Lower lobe of right lung (tissue), 2 donors: ENCODE measurements around the gene MTFMT. TPM values are rescaled to one million over a fixed set of nuclear protein-coding genes. Genes with fewer than 3 reads are reported as not detected.

Source experiments
- ATAC-seq, 2 donors: fragments of 200-7000 bp; cut with Tn5 transposase; one replicate each; pipeline ENCODE4 v1.9.1; 2020 to 2022; ENCODE audit warnings: mild to moderate bottlenecking in 2 of 2, moderate library complexity in 2 of 2
- DNase-seq: peaks from one replicate; pipeline ENCODE4 v3.0.0-alpha.2; 2020
- H3K27ac ChIP-seq: fragments of 200-600 bp; one replicate; pipeline ENCODE4 v1.8.0; 2022
- H3K27me3 ChIP-seq: fragments of 200-600 bp; one replicate; pipeline ENCODE4 v1.8.0; 2022; ENCODE audit warnings: low read depth
- H3K36me3 ChIP-seq: fragments of 200-600 bp; one replicate; pipeline ENCODE4 v1.8.0; 2022; ENCODE audit warnings: mild to moderate bottlenecking
- H3K4me1 ChIP-seq: fragments of 200-600 bp; one replicate; pipeline ENCODE4 v1.8.0; 2022
- H3K4me3 ChIP-seq: fragments of 200-600 bp; one replicate; pipeline ENCODE4 v1.8.0; 2022; ENCODE audit warnings: mild to moderate bottlenecking
- H3K9me3 ChIP-seq: fragments of 200-600 bp; one replicate; pipeline ENCODE4 v1.8.0; 2022
- intact Hi-C: fragments of 100-400 bp; cut with DNase I; formaldehyde crosslinking; loops from one replicate; pipeline ENCODE4 v1.11.0; 2022
- total RNA-seq: library from RNA; stranded (reverse); fragmentation: NEBNext Ultra II Directional; extraction: Animal tissue kit (Norgen Biotek cat#: 25700); gene quantifications from one replicate; pipeline ENCODE4 v1.2.1, GENCODE V29; 2021
- TF ChIP-seq, protein P1 (sequence below): fragments of 200-600 bp; IDR thresholded peaks from one replicate; pipeline ENCODE4 v1.8.0; 2022; ENCODE audit warnings: antibody characterized with exemption, mild to moderate bottlenecking
- donor health status: DM: no; HTN: yes; CAD: no; lungs with severe emphysema.

MTFMT gene
- total RNA-seq, 1 donor from 2014 or later: 15.7 TPM

DNA sequence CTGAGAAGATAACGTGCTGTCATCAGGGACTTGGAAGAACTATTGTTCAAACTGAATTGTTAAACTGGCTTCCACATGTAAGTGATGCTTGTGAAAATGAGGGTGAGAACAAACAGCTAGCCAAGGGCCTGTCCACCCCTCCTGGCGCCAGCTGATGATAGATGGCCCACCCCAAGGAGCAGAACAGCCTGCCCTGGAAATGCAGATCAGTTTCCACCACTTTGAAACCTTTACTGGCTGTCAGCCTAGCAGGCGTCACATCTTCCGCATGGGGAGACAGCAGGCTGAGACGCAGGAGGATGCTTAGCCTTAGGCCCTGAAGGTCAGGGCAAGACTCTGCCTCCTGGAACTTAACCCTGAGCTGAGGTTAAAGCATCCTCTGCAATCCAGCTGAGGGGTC lies 9.4 kb upstream of the MTFMT start:
- DNase-seq (no peak), ATAC-seq (no peak)
- no peak overlapping the region for H3K27ac ChIP-seq
- H3K4me3 ChIP-seq: no peak overlapping the region
- no peaks in the 10 kb centered on the region for H3K27me3 ChIP-seq
- TF ChIP-seq, protein P1, sequence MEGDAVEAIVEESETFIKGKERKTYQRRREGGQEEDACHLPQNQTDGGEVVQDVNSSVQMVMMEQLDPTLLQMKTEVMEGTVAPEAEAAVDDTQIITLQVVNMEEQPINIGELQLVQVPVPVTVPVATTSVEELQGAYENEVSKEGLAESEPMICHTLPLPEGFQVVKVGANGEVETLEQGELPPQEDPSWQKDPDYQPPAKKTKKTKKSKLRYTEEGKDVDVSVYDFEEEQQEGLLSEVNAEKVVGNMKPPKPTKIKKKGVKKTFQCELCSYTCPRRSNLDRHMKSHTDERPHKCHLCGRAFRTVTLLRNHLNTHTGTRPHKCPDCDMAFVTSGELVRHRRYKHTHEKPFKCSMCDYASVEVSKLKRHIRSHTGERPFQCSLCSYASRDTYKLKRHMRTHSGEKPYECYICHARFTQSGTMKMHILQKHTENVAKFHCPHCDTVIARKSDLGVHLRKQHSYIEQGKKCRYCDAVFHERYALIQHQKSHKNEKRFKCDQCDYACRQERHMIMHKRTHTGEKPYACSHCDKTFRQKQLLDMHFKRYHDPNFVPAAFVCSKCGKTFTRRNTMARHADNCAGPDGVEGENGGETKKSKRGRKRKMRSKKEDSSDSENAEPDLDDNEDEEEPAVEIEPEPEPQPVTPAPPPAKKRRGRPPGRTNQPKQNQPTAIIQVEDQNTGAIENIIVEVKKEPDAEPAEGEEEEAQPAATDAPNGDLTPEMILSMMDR: no peak
- intact Hi-C loops: no loop called here
- H3K9me3 ChIP-seq: no peaks in the 10 kb centered on the region
- peaks cover 4% of the 10 kb centered on the region for H3K4me1 ChIP-seq
- H3K36me3 ChIP-seq: no peaks in the 10 kb centered on the region

DNA sequence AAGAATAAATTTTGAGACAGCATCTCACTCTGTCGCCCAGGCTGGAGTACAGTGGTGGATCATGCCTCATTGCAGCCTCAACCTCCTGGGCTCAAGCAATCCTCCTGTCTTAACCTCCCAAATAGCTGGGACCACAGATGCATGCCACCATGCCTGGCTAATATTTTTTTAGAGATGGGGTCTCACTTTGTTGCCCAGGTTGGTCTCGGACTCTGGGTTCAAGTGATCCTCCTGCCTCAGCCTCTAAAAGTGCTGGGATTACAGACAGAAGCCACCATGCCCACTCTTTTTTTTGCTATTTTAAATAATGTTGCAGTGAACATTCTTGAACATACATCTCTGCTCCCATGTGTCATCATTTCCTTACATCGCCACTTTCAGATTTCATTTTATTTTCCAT lies 9.0 kb upstream of the MTFMT start:
- no peaks in the 10 kb centered on the region for H3K9me3 ChIP-seq
- peaks cover 2% of the 10 kb centered on the region for H3K4me1 ChIP-seq
- intact Hi-C loops: no loop called here
- H3K4me3 ChIP-seq: no peak overlapping the region
- H3K27me3 ChIP-seq: no peaks in the 10 kb centered on the region
- H3K36me3 ChIP-seq: no peaks in the 10 kb centered on the region
- no peak for DNase-seq
- ATAC-seq: no peak
- no peak overlapping the region for H3K27ac ChIP-seq
- TF ChIP-seq, protein P1: no peak

GRCh38 chr15:65037309-65037708 lies 7.9 kb upstream of the MTFMT start:
- no peaks in the 10 kb centered on the region for H3K27me3 ChIP-seq
- ATAC-seq (no peak), DNase-seq (no peak)
- intact Hi-C loops: no loop called here
- TF ChIP-seq, protein P1: no peak
- H3K4me1 ChIP-seq: peaks cover 7% of the 10 kb centered on the region
- H3K4me3 ChIP-seq: no peak overlapping the region
- H3K27ac ChIP-seq: no peak overlapping the region
- H3K36me3 ChIP-seq: no peaks in the 10 kb centered on the region
- H3K9me3 ChIP-seq: no peaks in the 10 kb centered on the region

DNA sequence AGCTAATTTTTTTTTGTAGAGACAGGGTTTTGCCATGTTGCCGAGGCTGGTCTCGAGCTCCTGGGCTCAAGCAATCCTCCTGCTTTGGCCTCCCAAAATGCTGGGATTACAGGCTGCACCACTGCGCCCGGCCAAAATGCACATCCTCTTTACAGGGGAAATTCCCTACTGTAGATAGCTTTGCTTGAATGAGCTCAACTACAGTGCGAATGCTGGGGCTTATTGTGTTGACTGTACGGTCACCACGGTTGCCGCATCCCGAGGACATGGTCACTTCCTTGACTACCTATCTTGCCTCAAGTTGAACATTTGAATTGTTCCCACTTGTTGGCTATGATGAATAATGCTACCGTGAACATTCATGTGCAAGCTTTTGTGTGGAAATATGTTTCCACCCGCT lies 5.3 kb upstream of the MTFMT start:
- no peak overlapping the region for H3K27ac ChIP-seq
- TF ChIP-seq, protein P1: no peak
- ATAC-seq: no peak
- H3K27me3 ChIP-seq: no peaks in the 10 kb centered on the region
- H3K4me3 ChIP-seq: no peak overlapping the region
- H3K36me3 ChIP-seq: no peaks in the 10 kb centered on the region
- H3K9me3 ChIP-seq: no peaks in the 10 kb centered on the region
- peaks cover 7% of the 10 kb centered on the region for H3K4me1 ChIP-seq
- no peak for DNase-seq
- intact Hi-C loops: no loop called here

DNA sequence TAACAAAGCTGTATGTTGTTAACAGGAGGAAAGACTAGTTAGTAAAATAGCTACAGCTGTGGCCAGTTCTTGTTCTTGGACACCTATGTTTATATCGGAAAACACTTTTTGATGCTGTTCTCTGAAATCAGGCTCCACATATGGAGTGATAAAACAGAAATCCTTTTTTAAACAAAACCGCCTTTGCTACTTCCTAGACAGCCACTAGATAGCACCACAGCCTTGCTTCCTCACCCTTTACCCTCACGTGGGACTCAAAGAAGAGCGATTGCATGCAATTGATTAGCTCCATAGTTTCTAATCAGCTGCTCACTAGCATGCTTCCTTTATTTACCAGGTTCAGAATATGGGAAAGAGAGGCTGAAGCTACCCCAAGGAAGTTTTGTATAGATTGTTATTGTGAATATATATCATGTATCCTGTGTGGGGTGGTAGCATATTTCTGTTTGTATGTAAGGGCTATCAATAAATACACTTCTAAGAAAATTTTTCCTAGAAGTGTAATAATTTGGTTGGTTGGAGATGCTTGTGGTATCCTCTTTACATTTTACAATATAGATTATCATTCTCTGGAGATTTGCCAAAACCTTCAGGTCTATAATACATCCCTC lies 4.3 kb upstream of the MTFMT start:
- no peaks in the 10 kb centered on the region for H3K27me3 ChIP-seq
- H3K9me3 ChIP-seq: no peaks in the 10 kb centered on the region
- no peaks in the 10 kb centered on the region for H3K36me3 ChIP-seq
- intact Hi-C loops: no loop called here
- H3K4me3 ChIP-seq: no peak overlapping the region
- H3K27ac ChIP-seq: no peak overlapping the region
- ATAC-seq (peak; percentile 35 to 43), DNase-seq (no peak)
- peaks cover 8% of the 10 kb centered on the region for H3K4me1 ChIP-seq
- TF ChIP-seq, protein P1: peak; percentile 46
